Ovary (tissue), 3 donors: ENCODE data around the gene BSCL2.

Experiments used
- CTCF ChIP-seq, 3 donors: fragments of 450-650 bp in 2 of 3; fragments of 200-600 bp in 1 of 3; IDR thresholded peaks; one replicate each; pipeline versions ENCODE4 v1.5.1 to v1.8.0; 2016 to 2022; ENCODE audit warnings: antibody characterized with exemption in 3 of 3, mild to moderate bottlenecking in 1 of 3
- POLR2A ChIP-seq: fragments of 450-650 bp; IDR thresholded peaks from one replicate; pipeline ENCODE4 v1.6.1; 2017; ENCODE audit warnings: antibody characterized with exemption, mild to moderate bottlenecking, moderate library complexity
- donor health status: DM: no; HTN: no; CAD: no.

- TF ChIP-seq POLR2A (peak; percentile 60), CTCF (IDR thresholded peaks at IDR 0.05) (no peak)
Observed at GRCh38 chr11:62671608-62672389, 35.4 kb downstream of the BSCL2 start, which contains the start of the genes LBHD1 and UQCC3.
